MM.1S (cell line): ENCODE measurements around the gene ENPP1.

Source experiments
- CTCF ChIP-seq: fragments of 300-600 bp; sonication (generic); IDR thresholded peaks from 2 replicates; pipeline ENCODE4 v1.5.1; 2016; ENCODE audit warnings: antibody characterized with exemption, low read length, mixed read lengths
- EZH2 ChIP-seq: fragments of 300-600 bp; sonication (generic); optimal IDR thresholded peaks from 2 replicates; pipeline ENCODE3; 2017; ENCODE audit warnings: low read depth, mild to moderate bottlenecking, antibody characterized with exemption, low read length, mixed read lengths
- EZH2phosphoT487 ChIP-seq: fragments of 300-600 bp; sonication (generic); IDR thresholded peaks from 2 replicates; pipeline ENCODE4 v1.6.1; 2018; ENCODE audit warnings: antibody characterized with exemption, low read length

GRCh38 chr6:131862476-131862875 lies 54.7 kb downstream of the ENPP1 start:
- TF ChIP-seq CTCF, result no peak
- no peak for TF ChIP-seq EZH2
- TF ChIP-seq EZH2phosphoT487, result no peak
